Measurements from ENCODE around the gene INPP1.

INPP1 gene

GRCh38 chr2:190408538-190409271 is 65.3 kb downstream of the INPP1 start:
- peak; percentile 72 for DNase-seq (ENCODE audit: low spot score)

- no peak for DNase-seq (ENCODE audit: low spot score)
Measured at GRCh38 chr2:190409616-190410015, 66.2 kb downstream of the INPP1 start.

- no peak for DNase-seq (ENCODE audit: low spot score)
Measured at GRCh38 chr2:190410166-190410565, 66.8 kb downstream of the INPP1 start.

GRCh38 chr2:190412966-190413365 is 69.6 kb downstream of the INPP1 start:
- DNase-seq (ENCODE audit: low spot score): no peak

- no peak for DNase-seq (ENCODE audit: low spot score)
Measured at GRCh38 chr2:190413421-190413820, 70.0 kb downstream of the INPP1 start.

GRCh38 chr2:190415251-190415650 is 71.9 kb downstream of the INPP1 start:
- DNase-seq (ENCODE audit: low spot score): no peak

- no peak for DNase-seq (ENCODE audit: low spot score)
Measured at GRCh38 chr2:190415794-190416775, 72.7 kb downstream of the INPP1 start.

GRCh38 chr2:190417045-190417842 is 73.9 kb downstream of the INPP1 start:
- DNase-seq (ENCODE audit: low spot score): no peak

- DNase-seq (ENCODE audit: low spot score): no peak
Measured at GRCh38 chr2:190418727-190419126, 75.3 kb downstream of the INPP1 start.

GRCh38 chr2:190420801-190421200 is 77.4 kb downstream of the INPP1 start:
- no peak for DNase-seq (ENCODE audit: low spot score)
